ENCODE measurements around the gene MYL2.

The MYL2 gene

DNA sequence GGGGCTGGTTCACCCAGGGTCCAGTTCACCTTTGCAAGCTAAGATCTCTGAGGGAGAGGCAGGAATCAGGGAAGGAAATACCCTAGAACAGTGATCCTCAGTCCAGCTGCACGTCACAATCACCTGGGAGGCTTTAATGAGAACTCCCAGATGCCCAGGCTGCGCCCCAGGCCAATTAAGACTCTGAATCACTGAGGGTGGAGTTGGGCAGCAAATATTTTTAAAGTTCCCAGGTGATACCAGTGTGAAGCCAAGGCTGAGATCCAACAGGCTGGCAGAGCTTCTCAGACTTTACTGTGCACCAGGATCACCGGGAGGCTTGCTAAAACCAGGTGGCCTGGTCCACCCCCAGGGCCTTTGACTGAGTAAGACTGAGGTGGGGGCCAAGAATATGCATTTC, 23.8 kb downstream of the MYL2 start:
- DNase-seq (ENCODE audit: low read depth, low spot score) = no peak

GRCh38 chr12:110893956-110894355, 26.4 kb downstream of the MYL2 start:
- no peak for DNase-seq (ENCODE audit: low read depth, low spot score)

- no peak for DNase-seq (ENCODE audit: low read depth, low spot score)
These were observed 31.0 kb downstream of the MYL2 start for GRCh38 chr12:110889361-110889760.

DNA sequence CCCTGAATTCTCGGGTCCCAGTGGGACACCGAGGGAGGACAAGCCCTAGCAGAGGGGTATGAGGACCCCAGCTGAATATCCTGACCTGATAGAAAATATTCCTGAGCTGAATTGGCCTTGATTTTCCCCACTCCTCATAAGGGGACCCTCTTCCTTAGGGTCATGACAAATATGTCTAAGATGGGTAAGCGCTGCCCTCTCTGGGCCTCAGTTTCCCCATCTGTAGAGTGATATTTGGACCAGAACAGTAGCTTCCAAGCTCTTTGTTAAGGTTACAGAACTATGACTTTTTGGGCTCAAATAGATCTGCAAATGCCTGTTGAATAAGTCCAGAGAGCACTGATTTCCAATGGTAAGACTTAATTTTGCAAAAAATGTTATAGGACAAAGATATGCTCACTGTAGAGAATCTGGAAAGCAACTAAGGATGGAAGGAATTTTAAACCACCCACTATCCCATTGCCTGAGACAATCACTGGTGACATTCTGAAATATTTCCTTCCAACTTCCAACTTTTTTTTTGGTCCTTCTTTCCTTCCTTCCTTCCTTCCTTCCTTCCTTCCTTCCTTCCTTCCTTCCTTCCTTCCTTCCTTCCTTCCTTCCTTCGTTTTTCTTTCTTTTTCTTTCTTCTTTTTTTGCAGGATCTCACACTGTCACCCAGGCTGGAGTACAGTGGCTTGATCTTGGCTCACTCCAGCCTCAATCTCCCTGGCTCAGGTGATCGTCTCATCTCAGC, 32.0 kb downstream of the MYL2 start:
- DNase-seq (ENCODE audit: low read depth, low spot score) = no peak

GRCh38 chr12:110885152-110885840, 35.1 kb downstream of the MYL2 start:
- DNase-seq (ENCODE audit: low read depth, low spot score) = no peak

DNA sequence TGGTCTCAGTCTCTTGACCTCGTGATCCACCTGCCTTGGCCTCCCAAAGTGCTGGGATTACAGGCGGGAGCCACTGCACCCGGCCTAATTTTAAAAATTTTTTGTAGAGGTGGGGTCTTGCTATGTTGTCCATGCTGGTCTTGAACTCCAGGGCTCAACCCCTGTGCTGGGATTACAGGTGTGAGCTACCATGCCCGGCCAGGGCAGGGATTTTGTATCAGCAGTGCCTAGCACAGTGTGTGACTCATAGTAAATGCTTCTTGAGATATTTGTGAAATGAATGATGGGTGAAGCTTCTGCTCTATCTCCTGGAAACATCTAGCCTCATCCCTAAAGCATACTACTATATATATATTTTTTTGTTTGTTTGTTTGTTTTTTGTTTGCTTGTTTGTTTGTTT, 37.1 kb downstream of the MYL2 start:
- DNase-seq (ENCODE audit: low read depth, low spot score) = no peak

DNA sequence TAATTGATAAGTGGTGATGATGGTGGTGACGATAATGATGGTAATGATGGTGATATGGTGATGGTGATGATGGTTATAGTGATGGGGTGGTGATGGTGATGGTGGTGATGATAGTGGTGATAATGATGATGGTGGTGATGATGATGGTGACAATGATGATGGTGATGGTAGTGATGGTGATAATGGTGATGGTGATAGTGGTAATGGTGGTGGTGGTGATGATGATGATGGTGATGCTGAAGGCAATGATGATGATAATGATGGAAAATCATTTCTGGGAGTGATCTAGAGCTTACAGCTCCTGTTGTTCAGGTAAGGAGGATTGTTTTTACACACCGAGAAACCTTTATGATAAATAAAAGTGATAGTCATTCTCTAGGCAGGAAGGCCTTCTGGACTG, 39.7 kb downstream of the MYL2 start:
- DNase-seq (ENCODE audit: low read depth, low spot score) = no peak

GRCh38 chr12:110874781-110875180, 45.6 kb downstream of the MYL2 start:
- DNase-seq (ENCODE audit: low read depth, low spot score) = peak; percentile 72

DNA sequence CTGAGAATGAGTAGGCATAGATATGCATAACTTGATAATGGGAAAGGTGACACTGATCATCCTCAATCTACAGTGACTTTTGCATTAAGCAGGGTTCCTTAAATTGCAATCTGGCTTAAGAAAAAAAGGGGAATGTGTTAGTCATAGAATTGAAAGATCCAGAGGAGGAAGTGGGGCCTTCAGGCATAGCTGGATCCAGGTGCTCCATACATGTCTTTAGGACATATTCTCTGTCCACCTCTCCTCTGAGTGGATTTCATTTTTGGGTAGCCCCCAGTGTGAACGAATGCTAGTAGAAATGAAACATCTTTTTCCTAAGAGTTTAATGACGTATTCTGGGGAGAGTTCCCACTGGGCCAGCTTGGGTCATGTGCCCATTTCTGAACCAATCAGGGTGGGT, 46.0 kb downstream of the MYL2 start:
- DNase-seq (ENCODE audit: low read depth, low spot score) = no peak

- DNase-seq (ENCODE audit: low read depth, low spot score) = no peak
These were observed 48.3 kb downstream of the MYL2 start for GRCh38 chr12:110872100-110872499.

- DNase-seq (ENCODE audit: low read depth, low spot score) = no peak
These were observed 50.6 kb downstream of the MYL2 start for GRCh38 chr12:110869803-110870202.

DNA sequence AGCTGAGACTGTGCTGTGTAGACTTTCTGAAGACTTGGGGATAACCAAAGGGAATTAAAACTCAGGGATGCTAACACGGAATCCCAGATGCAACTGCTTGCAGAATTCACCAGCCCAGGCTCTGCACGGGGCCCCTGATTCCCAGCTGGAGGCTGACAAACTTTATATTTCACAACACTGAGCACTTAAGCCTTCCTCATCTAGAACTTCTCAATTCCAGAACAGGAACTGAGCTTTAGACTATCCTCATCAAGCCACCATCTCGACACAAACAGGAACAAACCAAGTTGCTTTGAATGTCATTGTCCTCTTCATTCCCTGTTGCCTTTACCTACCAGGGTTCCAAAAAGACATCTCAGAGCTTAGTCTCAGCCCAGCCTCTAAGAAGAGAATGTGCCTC, 51.4 kb downstream of the MYL2 start:
- no peak for DNase-seq (ENCODE audit: low read depth, low spot score)

DNA sequence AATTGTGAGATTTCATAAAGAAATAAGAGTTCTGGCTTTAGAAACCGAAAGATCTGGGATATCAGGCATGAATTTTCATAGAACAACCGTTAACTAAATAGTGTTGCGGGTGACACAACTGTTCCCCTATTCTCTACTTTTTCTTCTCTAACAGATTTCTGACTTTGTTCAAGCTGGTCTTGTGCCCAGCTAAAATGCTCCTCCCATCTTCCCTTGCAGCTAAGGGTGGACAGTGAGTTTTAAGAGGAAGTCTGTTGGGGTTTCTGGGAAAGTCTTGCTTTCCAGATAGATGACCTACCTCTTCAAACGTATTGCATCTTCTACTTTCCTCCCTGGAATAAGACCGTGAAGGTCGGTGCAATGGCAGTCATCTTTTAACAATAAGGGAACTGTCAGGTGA, 54.9 kb downstream of the MYL2 start:
- no peak for DNase-seq (ENCODE audit: low read depth, low spot score)

DNA sequence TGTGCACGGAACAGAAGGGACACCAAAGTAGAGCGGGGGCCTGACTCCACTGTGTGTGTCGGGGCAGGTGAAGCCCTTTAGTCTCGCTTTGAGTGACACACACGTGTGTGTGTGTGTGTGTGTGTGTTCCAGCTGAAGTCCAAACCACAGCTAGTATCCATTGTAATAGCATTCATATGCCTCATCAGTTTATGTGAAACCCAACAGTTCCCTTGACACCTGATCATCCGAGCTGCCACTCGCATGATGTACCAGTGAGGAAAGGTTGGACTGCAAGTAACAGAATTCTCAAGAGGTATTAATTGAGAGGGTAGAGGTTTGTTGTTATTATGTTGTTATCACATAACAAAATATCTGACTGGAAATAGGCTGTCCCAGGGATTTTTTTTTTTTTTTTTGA, 57.2 kb downstream of the MYL2 start:
- no peak for DNase-seq (ENCODE audit: low read depth, low spot score)

GRCh38 chr12:110862329-110862728, 58.0 kb downstream of the MYL2 start:
- no peak for DNase-seq (ENCODE audit: low read depth, low spot score)

DNA sequence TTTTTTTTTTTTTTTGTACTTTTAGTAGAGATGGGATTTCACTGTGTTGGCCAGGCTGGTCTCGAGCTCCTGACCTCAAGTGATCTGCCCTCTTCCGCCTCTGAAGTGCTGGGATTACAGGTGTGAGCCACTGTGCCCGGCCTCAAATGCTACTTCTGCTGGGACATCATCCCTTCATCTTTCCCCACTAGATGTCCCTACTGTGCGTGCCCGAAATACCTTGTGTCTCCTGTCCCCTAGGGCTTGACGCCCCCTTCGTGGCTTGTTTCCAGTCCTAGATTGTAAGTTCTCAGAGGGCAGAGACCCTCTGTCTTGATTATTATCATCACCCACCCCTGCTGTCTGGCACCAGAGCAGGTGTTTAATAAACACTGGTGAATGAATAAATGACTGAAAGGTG, 58.6 kb downstream of the MYL2 start:
- no peak for DNase-seq (ENCODE audit: low read depth, low spot score)

All from astrocyte of the hippocampus (primary cell).